Measurements from ENCODE around the gene WDR1. TPM values are rescaled to one million over a fixed set of nuclear protein-coding genes. Genes with fewer than 3 reads are reported as not detected.

WDR1 gene
- total RNA-seq, 1 donor from 2014 or later, result 264 TPM

- ATAC-seq, result no peak
- intact Hi-C loops (cut with DNase I), result no loop called here
Observed at GRCh38 chr4:10091531-10092181, 24.9 kb downstream of the WDR1 start.

GRCh38 chr4:10090467-10091250, 25.9 kb downstream of the WDR1 start:
- ATAC-seq (no peak), DNase-seq (ENCODE audit: low spot score) (no peak)
- intact Hi-C loops (cut with DNase I), result no loop called here

More at GRCh38 chr4:10091531-10092181, 24.9 kb downstream of the WDR1 start:
- DNase-seq (ENCODE audit: low spot score), result no peak

GRCh38 chr4:10089346-10089745, 27.3 kb downstream of the WDR1 start:
- ATAC-seq (no peak), DNase-seq (ENCODE audit: low spot score) (no peak)
- intact Hi-C loops (cut with DNase I), result no loop called here

GRCh38 chr4:10088135-10089010, 28.2 kb downstream of the WDR1 start:
- intact Hi-C loops (cut with DNase I), result no loop called here
- no peak for ATAC-seq
- DNase-seq (ENCODE audit: low spot score), result no peak

- ATAC-seq (no peak), DNase-seq (ENCODE audit: low spot score) (no peak)
- intact Hi-C loops (cut with DNase I), result no loop called here
Observed at GRCh38 chr4:10087152-10087791, 29.3 kb downstream of the WDR1 start.

- ATAC-seq, result no peak
- intact Hi-C loops (cut with DNase I), result no loop called here
- no peak for DNase-seq (ENCODE audit: low spot score)
Observed at GRCh38 chr4:10086506-10087120, 30.0 kb downstream of the WDR1 start.

- ATAC-seq (no peak), DNase-seq (ENCODE audit: low spot score) (no peak)
- intact Hi-C loops (cut with DNase I), result no loop called here
Observed at GRCh38 chr4:10085828-10086505, 30.6 kb downstream of the WDR1 start.

GRCh38 chr4:10085386-10085785, 31.2 kb downstream of the WDR1 start:
- no peak for DNase-seq (ENCODE audit: low spot score)
- no peak for ATAC-seq
- intact Hi-C loops (cut with DNase I), result no loop called here

- ATAC-seq (no peak), DNase-seq (ENCODE audit: low spot score) (peak; percentile 43)
- intact Hi-C loops (cut with DNase I), result no loop called here
Observed at GRCh38 chr4:10084651-10085358, 31.8 kb downstream of the WDR1 start.

GRCh38 chr4:10083861-10084641, 32.5 kb downstream of the WDR1 start:
- intact Hi-C loops (cut with DNase I), result no loop called here
- ATAC-seq (no peak), DNase-seq (ENCODE audit: low spot score) (peak; percentile 53)

GRCh38 chr4:10083331-10083771, 33.2 kb downstream of the WDR1 start:
- no peak for ATAC-seq
- intact Hi-C loops (cut with DNase I), result no loop called here
- peak; percentile 42 for DNase-seq (ENCODE audit: low spot score)

GRCh38 chr4:10082459-10083272, 33.9 kb downstream of the WDR1 start:
- DNase-seq (ENCODE audit: low spot score) (peak; percentile 47), ATAC-seq (no peak)
- intact Hi-C loops (cut with DNase I), result no loop called here

GRCh38 chr4:10082047-10082446, 34.6 kb downstream of the WDR1 start:
- intact Hi-C loops (cut with DNase I), result no loop called here
- DNase-seq (ENCODE audit: low spot score), result no peak
- ATAC-seq, result no peak

- peak; percentile 38 for DNase-seq (ENCODE audit: low spot score)
- intact Hi-C loops (cut with DNase I), result no loop called here
- ATAC-seq, result no peak
Observed at GRCh38 chr4:10081218-10081606, 35.4 kb downstream of the WDR1 start.

GRCh38 chr4:10080589-10081217, 35.9 kb downstream of the WDR1 start:
- DNase-seq (ENCODE audit: low spot score) (peak; percentile 35), ATAC-seq (no peak)
- intact Hi-C loops (cut with DNase I), result no loop called here

Data from sciatic nerve (tissue), 2 donors.